Smooth muscle cell of the brain vasculature (primary cell): ENCODE data around the gene CPLX3.

Experiments used
- DNase-seq: peaks from one replicate; pipeline ENCODE4 v3.0.0-alpha.2; 2012; ENCODE audit warnings: low read depth, low spot score

Gene CPLX3

DNA sequence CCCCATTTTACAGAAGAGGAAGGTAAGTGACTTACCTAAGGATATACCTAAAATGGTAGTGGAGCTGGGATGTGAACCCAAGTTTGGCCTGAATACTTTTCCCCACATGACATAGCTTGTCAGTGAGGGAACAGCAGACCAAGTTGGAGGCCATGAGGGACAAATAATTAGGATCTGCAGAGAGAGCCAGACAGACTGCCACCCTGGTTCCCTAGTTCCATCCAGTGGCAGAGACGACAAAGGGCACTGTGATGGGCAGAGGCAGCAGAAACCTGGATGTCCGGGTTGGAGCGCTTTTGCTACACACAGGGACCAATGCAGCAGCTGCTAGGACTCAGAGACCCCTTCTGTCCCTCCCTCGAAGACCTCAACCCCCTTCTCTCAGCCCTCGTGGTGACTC lies 1.2 kb downstream of the CPLX3 start:
- no peak for DNase-seq

- DNase-seq: no peak
Measured at GRCh38 chr15:74828835-74829234, 2.4 kb downstream of the CPLX3 start.

DNA sequence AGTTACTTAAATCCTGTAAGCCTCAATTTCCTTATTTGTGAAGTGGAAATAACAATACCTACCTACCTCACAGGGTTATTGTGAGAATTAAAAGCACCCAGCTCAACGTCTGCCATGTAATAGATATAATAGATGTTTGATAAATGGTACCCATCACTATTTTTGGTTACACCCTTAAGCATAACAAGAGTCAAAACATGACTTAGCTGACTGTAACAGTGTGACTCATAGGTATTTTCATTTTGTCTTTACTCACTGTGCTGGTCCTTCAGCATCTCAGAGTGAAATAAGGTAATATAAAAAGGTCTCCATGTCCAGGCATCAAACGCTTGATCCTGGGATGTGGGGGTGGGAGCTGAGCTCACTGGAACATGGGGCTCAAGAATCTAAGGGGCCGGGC lies 3.1 kb downstream of the CPLX3 start:
- no peak for DNase-seq

- no peak for DNase-seq
Measured at GRCh38 chr15:74829991-74830390, 3.6 kb downstream of the CPLX3 start.

DNA sequence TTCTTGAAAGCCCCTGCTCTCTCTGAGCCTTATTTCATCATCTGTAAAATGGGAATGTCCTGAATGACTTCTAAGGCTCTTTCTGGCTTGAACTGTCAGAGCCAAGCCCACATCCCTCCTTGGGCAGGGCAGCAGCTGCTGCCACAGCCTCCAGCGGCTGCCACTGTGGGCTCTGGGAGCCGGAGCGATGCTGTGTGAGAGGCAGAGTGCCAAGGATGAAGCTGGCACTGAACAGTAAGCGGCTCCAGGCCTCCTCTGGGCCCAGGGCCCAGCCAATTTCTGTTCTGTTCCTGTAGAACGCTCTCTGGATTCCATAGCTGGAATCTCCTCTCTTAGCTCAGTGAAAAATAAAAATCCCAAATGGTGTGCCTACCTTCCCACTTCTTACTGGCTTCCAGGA lies 4.4 kb downstream of the CPLX3 start:
- DNase-seq: no peak

- no peak for DNase-seq
Measured at GRCh38 chr15:74831813-74832495, 5.5 kb downstream of the CPLX3 start.

DNA sequence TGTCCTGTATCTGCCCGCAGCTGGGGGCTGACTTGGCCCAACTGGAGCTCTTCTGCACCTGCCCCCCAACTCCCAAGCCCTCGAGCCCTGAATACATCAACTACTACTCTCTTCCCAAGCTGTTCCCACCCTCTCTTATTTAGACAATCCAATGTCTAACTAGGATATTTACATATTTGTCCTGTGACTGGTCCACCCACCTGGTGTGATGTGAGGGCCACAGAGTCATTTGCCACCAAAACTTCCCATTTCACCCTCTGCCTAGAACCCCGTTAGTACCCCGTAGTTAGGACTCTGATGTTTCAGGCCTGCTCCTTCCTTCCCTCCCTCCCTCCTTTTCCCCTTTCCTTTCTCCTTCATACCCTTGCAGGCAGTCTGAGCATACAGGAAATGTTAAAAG lies 6.4 kb downstream of the CPLX3 start:
- DNase-seq: no peak

DNA sequence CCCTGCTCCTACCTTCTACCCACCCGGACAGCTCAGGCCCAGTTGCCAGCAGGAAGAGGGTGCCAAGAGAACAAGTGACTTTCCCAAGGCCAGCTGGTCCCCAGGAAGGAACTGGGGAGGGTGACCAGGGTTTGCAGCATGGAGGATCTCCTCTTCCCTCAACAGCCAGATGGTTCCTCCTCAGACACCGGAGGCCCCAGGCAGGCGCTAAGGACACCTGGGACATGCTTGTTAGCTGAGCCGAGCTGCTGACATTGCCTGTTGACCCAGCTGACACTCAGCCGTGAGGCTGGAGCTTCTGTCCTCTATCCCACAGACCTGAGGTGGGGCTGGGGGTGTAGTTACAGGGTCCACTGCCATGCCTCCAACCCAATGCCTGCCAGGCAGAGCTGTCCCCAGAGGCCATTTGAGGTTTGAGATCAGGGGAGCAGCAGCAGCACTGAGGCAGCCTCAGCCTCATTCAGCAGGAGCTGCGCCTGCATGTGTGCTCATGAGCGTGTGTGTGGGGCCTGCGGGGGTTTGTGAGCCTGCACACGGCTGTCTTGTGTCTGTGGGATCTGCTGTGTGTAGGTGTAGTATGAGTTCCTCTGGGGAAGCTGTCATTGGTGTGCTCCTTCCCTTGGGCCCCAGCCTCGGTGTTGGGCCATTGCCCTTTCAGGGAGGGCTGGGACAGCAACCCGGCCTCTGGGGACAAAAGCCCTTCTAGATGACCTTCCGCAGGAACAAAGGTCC lies 7.1 kb downstream of the CPLX3 start:
- no peak for DNase-seq

DNA sequence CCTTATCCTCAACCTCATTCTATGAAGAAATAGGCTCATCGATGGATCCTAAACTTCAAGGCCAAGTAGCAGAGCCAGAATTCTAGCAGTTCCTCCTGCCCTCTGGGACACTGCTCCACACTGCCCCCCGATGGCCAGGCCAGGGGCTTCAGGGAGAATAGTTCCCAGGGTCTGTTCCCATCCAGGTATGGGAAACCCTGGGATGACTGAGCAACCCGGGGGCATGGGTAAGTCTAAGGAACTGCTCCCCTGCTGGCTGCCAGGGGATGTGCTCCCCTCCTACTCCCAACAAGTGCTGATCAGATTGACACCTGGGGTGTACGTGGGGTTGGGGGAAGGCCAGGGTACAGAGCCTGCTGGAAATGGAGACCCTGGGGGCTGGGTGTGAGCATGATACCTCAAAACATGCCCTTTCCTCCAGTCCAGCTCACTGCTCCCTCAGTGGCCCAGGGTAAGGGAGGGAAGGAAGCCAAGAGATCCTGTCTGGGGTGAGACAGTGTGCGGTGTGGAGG lies 8.9 kb downstream of the CPLX3 start:
- DNase-seq: no peak

DNA sequence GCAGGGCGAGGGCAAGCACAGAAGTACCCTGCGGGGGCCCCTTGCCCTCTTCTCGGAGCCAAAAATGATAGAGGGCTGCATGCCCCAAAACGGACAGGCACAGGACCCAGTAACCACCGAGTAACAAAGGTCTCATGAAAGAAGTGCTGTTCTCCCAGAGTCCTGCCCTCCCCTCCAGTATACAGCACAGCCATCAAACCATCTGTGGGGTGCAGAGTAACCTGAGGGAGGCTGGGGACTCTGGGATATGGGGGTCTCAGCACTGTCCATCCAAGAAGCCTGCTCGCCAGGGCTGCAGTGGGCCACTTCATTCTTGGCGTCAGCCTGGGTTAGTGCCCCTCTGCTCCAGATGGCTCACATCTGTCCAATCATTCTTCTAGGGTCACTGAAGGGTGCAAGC lies 10.4 kb downstream of the CPLX3 start:
- DNase-seq: no peak

DNA sequence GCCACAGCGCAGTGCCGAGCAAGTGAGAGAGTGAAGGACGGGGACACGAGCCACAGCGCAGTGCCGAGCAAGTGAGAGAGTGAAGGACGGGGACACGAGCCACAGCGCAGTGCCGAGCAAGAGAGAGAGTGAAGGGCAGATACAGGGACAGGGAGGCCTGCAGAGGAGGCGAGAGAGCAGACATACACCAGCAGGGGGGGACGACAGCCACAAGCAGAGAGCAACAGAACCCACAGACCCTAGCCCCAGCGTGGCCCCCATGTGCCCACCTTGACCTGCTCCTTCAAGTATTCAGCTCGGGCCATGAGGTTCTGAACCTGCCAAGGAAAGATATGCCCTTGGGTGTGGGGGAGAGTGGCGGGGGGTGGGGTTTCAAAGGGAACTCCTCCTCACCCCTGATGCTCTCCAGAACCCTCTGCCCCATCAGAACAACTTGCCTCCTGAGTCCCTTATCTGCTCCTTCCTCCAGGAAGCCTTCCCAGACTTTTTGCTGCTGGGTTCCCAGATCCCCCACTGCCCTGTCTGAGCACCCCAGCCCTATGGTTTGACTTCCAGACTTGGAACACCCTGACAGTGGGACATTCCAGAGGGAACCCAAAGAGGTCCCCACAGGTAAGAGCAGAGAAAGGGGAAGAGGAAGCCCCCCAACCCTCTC lies 11.2 kb downstream of the CPLX3 start:
- DNase-seq: no peak

DNA sequence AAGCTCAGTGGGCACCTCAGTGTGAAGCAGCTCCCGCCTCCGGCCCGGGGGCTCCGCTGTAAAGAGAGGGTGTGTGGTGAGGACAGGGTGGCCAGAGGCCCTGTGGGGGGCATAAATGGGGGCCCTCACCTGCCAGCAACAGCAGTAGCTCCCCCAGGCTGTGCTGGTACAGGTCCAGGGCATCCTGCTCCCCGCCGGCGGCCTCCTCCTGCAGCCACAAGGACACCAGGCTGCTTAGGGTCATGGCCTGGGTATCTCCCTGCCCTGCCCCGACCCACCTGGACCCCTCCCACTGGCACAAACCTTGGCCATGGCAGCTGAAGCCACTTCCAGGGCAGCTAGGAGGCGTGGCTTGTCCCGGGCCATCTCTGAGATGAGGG lies 11.7 kb downstream of the CPLX3 start:
- DNase-seq: no peak

DNA sequence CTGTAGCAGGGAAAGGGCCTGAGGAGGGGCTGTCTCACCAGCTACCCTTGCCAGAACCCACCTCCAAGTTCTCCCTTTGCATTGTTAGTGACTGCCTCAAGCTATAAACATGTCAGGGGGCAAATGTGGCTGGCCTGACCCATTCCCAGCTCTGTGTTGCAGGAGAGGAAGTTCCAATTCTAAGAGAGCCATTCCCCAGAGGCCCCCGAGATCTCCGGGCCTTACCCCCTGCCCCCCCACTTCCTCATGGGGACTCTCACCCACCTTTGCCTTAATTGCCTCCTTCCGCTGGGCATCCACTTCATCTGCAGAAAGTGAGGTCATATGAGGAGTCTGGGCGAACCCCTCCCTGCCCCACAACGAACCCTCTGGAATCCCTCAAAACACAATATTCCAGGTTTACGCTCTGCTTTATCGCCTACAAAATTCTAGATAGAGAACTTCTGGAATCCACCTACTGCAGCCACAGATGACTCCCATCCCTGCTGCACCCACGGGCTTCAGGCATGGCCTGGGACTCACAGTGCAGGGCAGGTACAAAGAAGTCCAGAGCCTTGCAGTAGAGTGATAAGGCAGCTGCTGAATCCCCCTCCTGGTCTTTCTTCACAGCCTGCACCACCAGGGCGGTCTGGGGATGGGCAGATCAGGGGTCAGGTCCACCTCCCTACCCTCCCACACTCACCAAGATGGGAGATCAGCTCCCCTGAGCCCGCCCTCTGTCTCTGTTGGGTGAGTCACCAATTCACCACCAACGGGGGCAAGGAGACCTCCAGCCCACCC lies 12.5 kb downstream of the CPLX3 start:
- no peak for DNase-seq

GRCh38 chr15:74839526-74840395 lies 13.3 kb downstream of the CPLX3 start:
- no peak for DNase-seq

GRCh38 chr15:74840851-74841775 lies 14.7 kb downstream of the CPLX3 start:
- no peak for DNase-seq

DNA sequence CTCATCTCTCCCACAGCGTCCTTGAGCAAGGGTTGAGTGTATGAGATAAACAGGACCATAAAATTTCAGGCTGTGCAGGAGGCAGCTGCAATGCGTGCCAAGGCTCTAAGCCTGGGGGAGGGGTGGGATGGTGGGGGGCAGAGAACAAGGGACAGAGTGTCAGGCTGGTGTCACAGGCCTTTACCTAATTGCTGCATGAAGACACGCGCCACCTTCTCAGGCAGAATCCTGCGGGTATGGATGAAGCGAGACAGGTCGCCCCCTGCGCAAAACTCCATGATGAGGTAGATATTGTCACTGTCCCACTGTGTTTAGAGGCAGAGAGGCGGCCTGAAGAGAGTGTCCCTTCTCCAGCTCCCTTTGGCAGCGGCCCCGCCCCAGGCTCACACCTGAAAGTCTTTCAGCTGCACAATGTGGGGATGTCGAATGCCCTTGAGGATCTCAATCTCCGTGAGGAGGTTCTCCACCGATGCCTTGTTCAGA lies 15.5 kb downstream of the CPLX3 start:
- no peak for DNase-seq

DNA sequence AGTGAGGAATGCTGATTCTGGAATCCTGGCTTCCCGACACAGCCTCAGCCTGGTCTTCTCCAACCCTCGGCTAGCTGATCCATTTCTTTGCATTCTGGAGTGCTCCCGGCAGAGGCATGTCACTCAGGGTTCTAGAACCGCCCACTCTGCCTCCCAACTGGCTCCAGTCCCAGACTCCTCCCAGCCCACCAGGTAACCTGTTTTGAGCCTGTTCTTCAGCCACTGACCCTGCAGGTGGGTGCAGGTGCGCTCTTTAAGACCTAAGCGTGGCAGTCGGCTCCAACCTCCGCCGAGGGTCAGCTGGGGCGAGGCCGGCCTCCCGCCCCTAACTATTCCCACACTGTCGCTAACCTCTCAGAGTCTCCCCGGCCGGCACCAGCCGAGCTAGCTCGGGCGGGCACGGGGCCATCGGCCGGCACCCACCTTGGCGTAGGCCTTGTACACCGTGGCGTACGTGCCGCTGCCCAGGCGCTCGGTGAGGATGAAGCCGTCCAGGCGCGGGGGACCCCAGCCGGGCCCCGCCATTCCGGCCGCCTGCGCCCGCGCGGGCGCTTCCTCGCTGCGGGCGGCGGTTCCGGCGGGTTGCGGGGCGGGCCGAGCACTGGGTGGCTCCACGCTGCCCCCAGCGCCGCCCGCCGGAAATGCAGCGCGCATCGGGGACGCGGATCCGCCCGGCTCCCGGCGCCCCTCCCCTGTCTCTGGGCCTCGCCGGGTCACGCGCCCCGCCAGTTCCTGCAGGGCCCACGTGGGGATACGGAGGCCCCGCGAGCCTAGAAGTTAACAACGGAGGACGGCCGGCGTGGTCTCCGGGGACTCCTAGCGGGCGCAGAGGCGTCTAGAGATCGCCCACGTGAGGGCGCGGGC lies 16.4 kb downstream of the CPLX3 start, which contains the start of gene ULK3:
ULK3 (minus strand) TSS at position 576 of the 864 bp plus-strand sequence; CDS start at position 525, 51 bp downstream.
- DNase-seq: peak; percentile 46

DNA sequence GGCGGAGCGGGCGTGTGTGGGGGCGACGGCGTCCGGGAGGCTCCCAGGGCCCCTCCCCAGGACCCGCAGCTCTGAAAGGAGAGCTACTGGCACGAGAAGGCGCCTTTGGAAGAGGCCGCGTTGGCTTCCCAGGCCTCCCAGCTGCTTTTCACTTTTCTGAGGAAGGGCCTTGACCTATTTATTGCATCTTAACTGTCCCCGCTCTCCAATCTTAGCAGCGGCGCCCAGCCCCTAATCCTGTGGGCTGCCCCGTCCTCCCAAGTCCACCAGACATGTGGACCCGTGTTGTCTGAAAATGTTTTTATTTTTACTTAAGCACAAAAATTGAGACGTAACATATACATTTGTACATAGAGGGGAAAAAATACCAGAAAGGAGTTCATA lies 17.0 kb downstream of the CPLX3 start:
- no peak for DNase-seq

GRCh38 chr15:74843891-74844299 lies 17.5 kb downstream of the CPLX3 start:
- no peak for DNase-seq
